Amygdala (tissue), 56 donors: ENCODE measurements around the gene PLEKHM3.
"Not testable (repeated sequence)": the region's sequence is repeated elsewhere in the genome, so short reads cannot be mapped to it uniquely, and the experiment has no call there.

Experiments used
- DNase-seq, 56 donors: peaks; one replicate each; lab custom pipeline; 2025; lab: John Stamatoyannopoulos, UW

PLEKHM3 gene

DNA sequence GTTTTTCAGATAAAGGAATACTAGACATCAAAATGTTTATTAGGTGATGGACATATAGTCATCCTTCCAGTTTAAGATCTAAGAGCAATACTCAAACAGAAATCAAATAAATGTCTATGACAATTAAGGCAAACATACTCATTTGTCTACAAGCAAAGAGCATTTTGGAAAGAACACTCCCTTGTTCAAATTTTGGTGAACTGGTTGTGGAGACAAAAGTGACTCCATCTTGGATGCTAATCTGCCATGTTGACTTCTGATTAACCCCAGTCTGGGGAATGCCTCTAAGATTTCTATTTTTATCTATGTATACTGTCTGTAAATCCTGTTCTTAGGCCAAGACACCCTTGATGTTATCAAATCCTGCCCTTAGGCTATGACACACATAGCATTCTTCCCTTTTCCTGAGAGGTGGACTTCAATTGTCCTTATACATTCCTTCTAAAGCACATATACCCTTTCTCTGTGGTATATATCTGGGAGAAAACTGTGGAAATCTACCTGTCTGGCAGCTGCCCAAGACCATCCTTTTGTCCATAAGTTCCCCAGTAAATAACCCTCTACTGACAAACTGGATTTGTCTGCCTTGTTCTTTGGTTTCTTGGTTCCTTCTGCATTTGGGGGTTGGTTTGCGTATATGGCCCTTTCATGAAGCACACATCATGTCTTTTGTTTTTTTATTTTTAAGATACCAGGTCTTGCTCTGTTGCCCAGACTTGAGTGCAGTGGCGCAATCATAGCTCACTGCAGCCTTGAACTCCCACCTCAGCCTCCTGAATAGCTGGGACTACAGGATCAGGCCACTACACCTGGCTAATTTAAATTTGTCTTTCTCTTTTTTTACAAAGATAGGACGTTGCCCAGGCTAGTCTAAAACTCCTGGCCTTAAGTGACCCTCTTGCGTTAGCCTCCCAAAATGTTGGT lies 12.5 kb upstream of the PLEKHM3 start:
- no peak for DNase-seq

DNA sequence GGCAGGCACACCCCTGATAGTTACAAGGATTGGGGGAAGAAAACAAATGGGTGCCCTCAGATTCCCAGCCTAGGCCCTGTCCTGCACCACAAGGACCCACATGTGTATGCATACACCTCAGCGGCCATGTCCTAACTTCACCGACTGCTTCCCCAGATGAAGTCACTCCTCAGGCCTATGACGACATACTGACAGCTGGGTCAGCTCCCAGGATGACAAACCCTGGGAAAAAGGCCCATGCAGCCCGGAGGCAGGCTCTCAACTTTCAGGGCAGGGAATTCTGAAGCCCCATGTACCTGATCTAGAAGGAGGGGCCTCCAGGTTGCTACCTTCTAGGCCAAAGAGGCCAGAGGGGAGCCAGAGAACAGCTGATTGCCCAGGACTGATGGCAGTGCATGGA lies 11.0 kb upstream of the PLEKHM3 start:
- DNase-seq, result no peak

DNA sequence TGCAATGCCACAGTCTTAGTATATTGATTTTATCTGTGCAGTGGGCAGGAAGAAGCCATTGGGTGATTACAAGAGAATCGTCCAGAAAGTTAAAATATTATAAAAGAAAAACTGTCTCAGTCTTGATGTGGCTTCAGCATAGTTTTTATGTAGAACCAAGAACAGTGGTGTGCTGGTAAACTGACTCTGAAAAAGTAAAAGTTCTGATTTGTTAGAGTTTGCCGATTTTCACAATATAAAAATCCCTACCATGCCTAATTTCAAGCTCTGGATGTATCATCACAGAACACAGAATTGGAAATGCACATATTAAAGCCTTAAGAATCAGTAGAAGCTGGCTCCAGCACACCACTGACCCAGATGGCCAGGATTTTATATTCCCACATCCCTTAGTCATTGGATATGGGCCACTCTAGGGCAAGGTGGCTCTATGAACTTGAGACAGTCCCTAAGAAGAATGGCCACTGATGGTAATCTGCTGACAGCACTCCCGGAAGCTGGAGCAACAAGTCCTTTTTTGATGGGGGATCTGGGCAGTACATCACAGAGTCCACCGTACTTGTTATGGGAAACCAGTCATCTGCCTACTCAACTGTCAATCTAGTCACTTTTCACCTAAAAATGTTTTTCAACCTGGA lies 9.3 kb upstream of the PLEKHM3 start:
- DNase-seq, result no peak

DNA sequence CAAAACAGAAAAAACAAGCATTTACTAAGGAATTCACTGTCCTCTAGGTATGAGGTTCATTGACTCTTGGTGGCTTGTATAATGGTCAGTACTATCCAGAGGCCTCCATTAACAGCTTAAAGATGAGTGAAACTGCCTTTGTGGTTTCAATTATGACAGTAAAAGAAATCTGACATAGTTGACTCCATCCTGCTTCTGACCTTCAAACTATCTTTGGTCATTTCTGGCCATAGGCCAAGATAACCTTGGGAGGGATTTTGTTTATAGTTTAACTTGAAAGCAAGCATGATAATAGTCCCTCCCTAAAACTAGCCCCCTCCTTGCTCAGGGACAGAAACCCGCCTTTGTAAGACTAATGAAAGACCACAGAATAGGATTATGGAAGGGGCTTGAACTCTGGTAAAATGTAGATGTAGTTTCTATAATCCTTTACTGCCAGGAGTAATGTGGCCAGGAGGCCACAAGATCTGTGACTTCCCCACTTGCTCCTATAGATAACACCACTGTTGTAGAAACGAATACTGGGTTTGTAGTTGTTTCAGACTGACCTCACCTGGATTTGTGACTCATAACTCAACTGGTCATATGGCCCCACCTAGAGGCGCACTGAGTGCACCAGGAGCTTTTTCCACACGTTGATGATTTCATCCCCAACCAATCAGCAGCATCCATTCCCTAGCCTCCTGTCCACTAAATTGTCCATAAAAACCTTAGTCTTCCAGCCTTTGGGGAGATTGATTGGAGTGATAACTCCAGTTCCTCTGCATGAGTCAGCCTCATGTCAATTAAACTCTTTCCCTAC lies 8.6 kb upstream of the PLEKHM3 start:
- DNase-seq, result peak in 5 of 56 donors; percentile 1 to 7 (median 2)

DNA sequence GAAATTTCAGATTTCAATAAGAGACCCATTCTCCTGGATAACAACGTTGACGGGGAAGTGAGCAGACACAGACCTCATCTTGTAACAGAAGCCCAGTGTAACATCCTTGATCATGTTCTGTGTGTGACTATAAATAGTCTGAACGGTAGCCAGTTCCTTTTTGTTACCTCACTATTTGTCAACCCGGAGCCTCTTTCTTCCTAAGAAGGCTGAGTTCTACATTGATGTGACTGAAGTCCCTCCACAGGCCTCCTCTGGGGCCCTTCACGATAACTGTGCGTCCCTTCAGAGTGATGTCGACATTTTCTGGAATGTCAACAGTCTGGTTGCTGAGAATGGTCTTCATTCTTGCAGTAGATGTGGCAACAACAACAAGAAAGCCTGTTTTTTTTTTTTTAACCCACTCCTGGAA lies 6.3 kb upstream of the PLEKHM3 start:
- DNase-seq, result no peak

DNA sequence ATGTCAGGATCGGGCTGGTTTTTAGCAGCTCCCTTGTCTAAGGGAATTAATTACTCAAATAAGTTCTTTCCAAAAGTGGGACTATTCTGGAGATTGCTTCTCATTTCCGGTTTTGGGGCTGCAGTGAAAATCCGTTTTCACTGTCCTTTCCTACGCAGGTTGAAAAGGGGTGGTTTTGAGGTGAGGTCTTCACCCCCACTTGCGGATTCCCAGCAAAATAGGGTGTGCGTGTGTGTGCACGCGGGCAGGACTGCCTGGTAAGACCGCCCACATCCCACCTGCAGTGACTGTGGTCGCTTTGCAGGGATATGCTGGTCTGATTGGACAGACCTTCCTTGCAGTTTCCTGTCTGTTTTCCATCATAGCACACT lies 472 bp upstream of the PLEKHM3 start:
- peak in 19 of 56 donors; percentile 4 to 68 (median 31) for DNase-seq

DNA sequence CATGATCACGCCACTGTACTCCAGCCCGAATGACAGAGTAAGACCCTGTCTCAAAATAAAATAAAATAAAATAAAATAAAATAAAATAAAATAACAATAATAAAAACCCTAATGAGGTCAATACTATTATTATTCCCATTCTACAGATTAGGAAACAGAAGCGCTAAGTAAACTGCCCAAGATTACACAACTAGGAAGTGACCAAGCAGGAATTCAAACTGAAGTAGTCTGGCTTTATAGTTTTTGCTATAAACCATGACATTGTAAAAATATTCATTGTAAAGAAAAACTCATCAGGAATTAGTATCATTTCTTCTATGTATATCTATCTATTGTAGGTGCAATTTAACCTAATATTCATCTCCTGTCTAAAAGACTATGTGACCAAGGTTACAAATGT lies 1.2 kb downstream of the PLEKHM3 start:
- DNase-seq, result no peak

DNA sequence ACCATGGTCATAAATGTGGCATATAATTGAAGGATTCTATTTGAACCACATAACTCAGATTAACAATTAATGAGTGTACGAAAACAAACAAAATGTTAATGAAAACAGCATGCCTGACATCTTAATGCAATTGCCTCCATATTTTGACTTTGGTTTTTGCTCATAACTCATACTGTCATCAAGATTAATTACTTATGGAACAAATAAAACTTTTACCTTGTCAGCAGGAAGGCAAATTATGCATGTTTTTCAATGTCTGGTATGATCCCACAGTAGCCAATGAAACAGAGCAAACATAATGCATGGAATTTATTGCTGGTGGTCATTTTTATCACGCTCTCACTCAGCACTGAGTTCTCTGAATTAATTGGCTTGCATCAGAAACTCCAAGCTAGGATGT lies 5.1 kb downstream of the PLEKHM3 start:
- DNase-seq, result no peak

DNA sequence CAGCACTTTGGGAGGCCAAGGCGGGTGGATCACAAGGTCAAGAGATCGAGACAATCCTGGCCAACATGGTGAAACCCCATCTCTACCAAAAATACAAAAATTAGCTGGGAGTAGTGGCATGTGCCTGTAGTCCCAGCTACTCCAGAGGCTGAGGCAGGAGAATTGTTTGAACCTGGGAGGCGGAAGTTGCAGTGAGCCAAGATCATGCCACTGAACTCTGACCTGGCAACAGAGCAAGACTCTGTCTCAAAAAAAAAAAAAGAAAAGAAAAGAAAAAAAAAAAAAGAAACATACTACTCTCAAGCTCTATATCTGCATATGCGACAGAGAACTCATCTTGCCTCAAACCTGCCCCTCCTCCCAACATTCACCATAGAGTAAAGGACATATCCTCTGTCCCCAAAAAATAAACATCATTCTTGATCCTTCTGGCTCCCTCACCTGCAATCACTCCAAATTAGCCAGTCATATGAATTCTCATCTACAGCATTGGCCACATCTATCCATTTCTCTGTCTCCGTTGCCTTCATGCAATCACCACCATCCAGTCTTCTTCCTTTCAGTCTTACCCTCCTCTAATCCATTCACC lies 7.1 kb downstream of the PLEKHM3 start:
- DNase-seq, result not testable (repeated sequence)

DNA sequence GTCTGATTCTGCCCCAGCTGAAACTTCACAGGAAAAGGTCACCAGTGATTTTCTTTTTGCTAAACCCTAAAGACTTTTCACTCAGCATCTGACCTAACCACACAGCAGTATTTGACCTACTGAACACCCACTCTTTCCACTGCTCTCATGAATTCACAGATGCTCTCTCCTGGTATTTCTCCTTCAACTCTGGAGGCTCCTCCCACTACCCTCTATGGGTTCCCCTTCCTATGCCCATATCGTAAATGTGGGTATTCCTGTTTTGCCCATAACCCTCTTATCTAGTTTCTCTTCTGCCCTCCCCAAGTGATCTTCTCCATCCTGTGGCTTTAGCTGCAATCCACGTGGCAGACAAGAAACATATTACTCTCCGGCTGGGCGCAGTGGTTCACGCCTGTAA lies 7.6 kb downstream of the PLEKHM3 start:
- no peak for DNase-seq

DNA sequence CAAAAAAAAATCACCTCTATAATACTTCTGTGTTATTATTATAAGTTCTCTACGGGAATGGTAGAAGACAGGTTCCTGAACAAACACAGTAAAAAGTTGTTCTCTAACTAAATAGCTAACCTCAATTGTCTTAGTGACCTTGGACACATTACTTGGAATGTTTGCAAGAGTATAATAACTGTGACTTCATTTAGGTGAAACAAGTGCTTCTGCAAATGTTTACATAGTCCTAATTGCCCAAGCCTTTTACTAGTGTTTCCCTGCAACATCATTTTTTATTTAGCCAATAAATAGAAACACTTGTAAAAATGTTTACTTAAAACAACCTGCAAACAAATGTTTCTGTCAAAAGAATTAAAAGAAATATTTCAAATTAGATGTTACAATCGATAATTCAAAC lies 9.9 kb downstream of the PLEKHM3 start:
- no peak for DNase-seq

DNA sequence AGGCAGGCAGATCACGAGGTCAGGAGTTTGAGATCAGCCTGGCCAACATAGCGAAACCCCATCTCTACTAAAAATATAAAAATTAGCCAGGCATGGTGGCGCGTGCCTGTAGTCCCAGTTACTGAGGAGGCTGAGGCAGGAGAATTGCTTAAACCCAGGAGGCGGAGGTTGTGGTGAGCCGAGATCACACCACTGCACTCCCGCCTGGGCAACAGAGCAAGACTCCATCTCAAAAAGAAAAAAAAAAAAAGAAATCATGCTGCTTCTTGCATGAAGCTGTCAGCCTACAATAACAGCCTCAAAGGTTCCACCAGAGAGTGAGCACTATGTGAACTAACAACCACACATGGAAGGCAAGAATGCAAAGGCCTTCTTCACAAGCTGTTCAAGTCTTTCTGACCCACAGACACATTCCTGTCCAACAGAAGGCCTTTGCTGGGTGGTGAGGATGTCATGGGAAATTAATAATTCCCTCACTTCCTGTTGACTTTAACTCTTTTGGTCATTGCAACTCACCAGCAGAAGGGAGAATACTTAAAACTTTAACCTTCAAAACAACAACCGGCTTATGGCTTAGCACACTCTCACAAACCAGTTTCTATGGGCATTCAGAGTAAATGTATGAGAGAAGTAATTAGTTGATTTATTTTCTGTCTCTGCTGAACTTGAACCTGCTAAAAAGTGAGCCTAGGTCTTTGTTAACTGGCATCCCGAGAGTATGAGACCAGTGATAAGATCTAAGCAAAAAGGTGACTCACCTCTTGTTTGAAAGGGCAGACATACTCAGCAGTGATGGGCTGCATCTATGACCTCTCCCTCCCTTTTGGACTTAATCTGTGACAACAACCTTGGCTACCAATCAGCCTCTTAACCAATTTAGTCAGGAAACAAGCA lies 11.8 kb downstream of the PLEKHM3 start:
- no peak for DNase-seq

DNA sequence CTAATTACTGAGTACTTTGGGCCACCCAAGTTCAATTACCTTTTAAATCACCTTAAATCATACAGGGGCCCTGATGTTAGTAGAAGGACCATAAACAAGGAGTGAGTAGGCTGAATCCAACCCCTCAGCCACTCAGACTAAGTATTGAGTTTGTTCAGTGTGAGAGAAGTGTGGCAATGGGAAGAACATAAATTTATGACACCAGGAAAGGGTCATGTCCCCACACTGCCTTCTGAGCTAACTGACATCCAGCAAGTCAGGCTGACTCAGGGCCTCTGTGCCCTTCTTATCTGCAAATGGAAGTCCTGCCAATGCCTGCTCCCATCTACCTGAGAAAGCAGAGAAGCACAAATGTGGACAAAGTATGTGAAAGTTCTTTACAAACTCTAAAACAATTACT lies 12.9 kb downstream of the PLEKHM3 start:
- DNase-seq, result no peak

DNA sequence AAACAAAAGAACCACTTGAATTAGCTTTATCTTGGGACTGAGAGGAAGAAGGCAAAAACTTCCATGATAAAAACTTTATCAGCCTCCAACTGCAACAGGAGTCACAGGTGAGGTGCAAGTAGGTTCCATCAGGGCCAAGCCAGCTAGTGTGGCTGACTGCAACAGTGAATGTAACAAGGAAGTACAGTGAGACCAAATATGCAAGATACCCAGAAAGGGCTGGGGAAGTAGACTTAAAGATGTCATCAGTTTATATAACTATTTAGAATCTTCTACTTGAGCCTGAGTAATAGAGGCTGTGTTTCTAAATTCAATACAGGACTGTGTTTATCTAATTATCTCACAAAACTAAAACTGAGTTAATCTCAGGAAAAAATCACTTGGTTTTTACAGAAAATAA lies 14.8 kb downstream of the PLEKHM3 start:
- DNase-seq, result no peak

DNA sequence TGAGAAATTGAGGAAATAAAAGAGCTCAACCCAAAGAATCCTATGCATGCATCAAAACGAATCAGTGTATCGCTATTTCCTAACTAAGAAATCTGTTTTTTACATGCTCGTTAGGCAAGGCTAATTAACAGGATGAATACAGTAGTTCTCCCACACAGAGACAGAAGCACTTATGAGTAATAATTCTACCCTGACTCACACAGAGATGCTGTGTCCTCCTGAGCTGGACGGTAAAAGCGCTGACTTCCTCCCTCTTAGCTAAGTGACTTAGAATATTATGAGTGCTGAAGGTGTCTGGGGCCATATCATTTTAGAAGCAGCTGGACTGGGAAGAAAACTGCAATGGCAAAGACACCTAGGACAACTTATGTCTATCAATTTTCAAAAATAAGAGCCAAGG lies 18.5 kb downstream of the PLEKHM3 start:
- DNase-seq, result no peak

DNA sequence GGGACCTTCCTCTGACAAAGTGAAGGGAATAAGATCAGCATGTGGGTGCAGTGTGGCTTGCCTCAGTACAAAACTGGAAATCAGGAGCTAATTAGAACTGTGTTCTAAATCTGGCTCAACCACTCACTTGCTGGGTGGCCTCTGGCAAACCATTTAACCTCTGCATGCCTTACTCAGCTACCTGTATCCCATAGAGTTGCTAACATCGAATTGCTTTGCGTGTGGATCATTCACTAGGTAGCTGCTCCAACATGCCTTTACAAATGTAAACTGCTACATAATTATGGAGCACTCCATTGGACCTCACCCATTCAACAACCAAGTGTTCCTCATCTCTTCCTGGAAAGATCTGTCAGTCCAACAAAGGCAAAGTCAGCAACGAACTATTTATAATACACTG lies 19.0 kb downstream of the PLEKHM3 start:
- DNase-seq, result no peak

DNA sequence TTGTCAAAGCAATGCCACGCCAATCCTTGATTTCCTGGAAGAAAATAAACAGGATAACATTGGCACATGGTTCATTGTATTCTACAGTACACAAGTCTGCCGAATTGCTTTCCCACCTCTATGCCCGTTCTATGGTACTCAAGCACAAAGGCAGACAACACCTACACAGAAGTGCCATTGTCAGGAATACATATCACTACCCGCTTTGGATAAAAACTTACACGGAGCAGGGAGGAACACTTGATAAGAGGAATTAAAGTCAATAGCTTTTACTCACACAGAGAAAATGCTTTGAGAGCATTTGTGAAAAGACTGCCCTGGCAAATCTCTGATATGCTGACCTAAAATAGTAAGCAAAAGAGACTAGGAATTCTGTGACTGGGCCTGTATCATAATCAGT lies 23.4 kb downstream of the PLEKHM3 start:
- no peak for DNase-seq

DNA sequence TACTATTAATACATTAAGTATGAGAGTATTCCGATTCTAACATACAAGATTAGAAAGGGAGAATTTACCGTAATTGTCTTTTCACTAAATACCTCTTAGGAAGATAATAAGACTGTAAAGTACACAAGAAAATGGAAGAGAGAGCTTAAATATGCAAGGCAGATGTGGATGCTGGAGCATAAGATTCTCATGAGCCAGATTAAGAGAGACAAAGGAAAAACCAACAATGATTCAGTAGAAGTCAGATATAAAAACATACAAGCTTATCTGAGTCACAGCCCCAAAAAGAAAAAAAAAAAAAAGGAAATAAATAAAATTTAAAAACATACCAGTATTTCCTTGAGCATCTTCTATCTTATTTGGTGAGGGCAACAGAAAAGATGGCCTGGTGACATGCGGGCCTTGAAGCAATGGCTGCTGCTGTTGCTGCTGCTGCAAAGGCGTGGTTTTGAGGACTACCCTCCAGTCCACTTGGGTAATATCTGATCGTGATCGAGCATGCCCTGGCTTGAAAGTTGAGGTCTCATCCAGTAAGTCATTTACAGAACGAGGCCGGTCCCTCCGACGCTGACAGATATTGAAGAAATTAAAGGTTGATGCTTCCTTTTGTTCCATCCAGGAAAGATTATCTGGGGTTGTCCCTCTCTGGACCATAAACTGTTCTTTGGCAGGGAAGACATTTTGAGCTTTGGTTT lies 24.5 kb downstream of the PLEKHM3 start:
- no peak for DNase-seq

DNA sequence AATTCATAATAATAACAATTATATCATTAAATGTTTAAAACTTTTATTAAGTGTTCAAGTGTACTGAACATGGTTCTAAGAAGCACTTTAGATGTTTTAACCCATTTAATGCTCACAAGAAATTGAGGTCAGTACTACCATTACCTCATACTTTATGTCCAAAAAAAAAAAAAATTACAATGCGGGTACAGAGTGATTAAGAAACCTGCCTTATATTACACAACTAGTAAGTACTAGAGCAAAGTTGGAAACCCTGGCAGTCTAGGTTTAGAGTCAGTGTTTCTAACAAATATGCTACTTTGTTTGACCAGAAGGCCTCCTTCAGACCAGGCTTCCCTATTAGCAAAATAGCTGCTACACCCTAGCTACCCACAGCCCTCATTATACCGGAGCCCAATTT lies 28.5 kb downstream of the PLEKHM3 start:
- DNase-seq, result no peak
